GM12878 (cell line): ENCODE measurements around the gene PIP4K2B. TPM values are rescaled to one million over a fixed set of nuclear protein-coding genes. Genes with fewer than 3 reads are reported as not detected.

Source experiments
- ATAC-seq: fragments of 200-7000 bp; cut with Tn5 transposase; 3 replicates; pipeline ENCODE4 v1.9.1; 2020; ENCODE audit warnings: mild to moderate bottlenecking, moderate library complexity
- BruUV-seq: library from RNA; stranded (reverse); fragments of 400-500 nt; replicated peaks from 2 replicates; lab custom pipeline; 2021; lab: Mats Ljungman, UMichigan
- CTCF ChIA-PET: fragments of 300-600 bp; sonication (Branson Sonifier 250); formaldehyde crosslinking; extraction: SDS; loops from one replicate; lab custom pipeline; 2021; ENCODE audit warnings: inconsistent platforms; lab: Yijun Ruan, JAX
- POLR2A ChIA-PET: fragments of 350-600 bp; formaldehyde crosslinking; extraction: SDS; loops from one replicate; lab custom pipeline; 2021; ENCODE audit warnings: inconsistent platforms; lab: Charles Lee
- RAD21 ChIA-PET: fragments of 300-600 bp; sonication (Branson Sonifier 250); formaldehyde crosslinking; loops from one replicate; lab custom pipeline; 2023; ENCODE audit warnings: antibody characterized with exemption; ENCODE audit not compliant: unreplicated experiment; lab: Charles Lee
- SMC1A ChIA-PET: fragments of 300-600 bp; sonication (Branson Sonifier 250); formaldehyde crosslinking; loops from one replicate; lab custom pipeline; 2023; ENCODE audit not compliant: unreplicated experiment, uncharacterized antibody; lab: Charles Lee
- DNase-seq: peaks from one replicate; pipeline ENCODE4 v3.0.0-alpha.2; 2011; ENCODE audit warnings: low read depth, low spot score
- FAIRE-seq: peaks from 3 replicates; lab custom pipeline; 2011; peaks lifted over from hg19 to GRCh38; lab: Jason Lieb, UNC
- H2AFZ ChIP-seq: 2 replicates; pipeline ENCODE4 v1.6.0; 2011; ENCODE audit warnings: low read depth, low read length, control low read depth; ENCODE audit not compliant: control insufficient read depth
- H3K27ac ChIP-seq: 2 replicates; pipeline ENCODE4 v1.5.1; 2011; ENCODE audit warnings: control low read depth; ENCODE audit not compliant: control insufficient read depth, insufficient read depth
- H3K27me3 ChIP-seq, 2 experiments: replicated peaks in 1 of 2; 2 replicates each; pipeline versions ENCODE4 v1.6.0 to v1.6.1; 2011; ENCODE audit warnings: low read length in 1 of 2; ENCODE audit not compliant: control insufficient read depth in 2 of 2, insufficient read depth in 2 of 2
- H3K36me3 ChIP-seq, 2 experiments: 2 replicates each; pipeline ENCODE4 v1.5.1; 2011; ENCODE audit warnings: low read length in 1 of 2; ENCODE audit not compliant: control insufficient read depth in 2 of 2, insufficient read depth in 2 of 2
- H3K4me1 ChIP-seq: 2 replicates; pipeline ENCODE4 v1.6.1; 2011; ENCODE audit warnings: mild to moderate bottlenecking, low read length, moderate library complexity, mixed read lengths; ENCODE audit not compliant: control insufficient read depth, insufficient read depth
- H3K4me2 ChIP-seq: 2 replicates; pipeline ENCODE4 v1.6.0; 2011; ENCODE audit warnings: control low read depth; ENCODE audit not compliant: control insufficient read depth, insufficient read depth
- H3K4me3 ChIP-seq: fragments of 200-600 bp; sonication (generic); 2 replicates; pipeline ENCODE4 v1.5.1; 2016
- H3K79me2 ChIP-seq: 2 replicates; pipeline ENCODE4 v1.6.0; 2011; ENCODE audit warnings: low read length; ENCODE audit not compliant: control insufficient read depth, insufficient read depth
- H3K9ac ChIP-seq: 2 replicates; pipeline ENCODE4 v1.8.0; 2011; ENCODE audit warnings: low read length, control low read depth, mixed read lengths; ENCODE audit not compliant: control insufficient read depth, insufficient read depth
- H3K9me3 ChIP-seq: replicated peaks from 3 replicates; pipeline ENCODE4 v1.5.1; 2011; ENCODE audit warnings: mild to moderate bottlenecking, low read length; ENCODE audit not compliant: control insufficient read depth, insufficient read depth
- H4K20me1 ChIP-seq: 2 replicates; pipeline ENCODE4 v1.6.0; 2011; ENCODE audit not compliant: control insufficient read depth, insufficient read depth
- EGR1 ChIP-seq, 2 experiments: IDR thresholded peaks; 1 replicate in 1 of 2; 2 replicates in 1 of 2; pipeline ENCODE4 v1.6.1; 2011 to 2012; ENCODE audit warnings: low read depth in 2 of 2, low read length in 2 of 2, borderline replicate concordance in 1 of 2, mild to moderate bottlenecking in 1 of 2, moderate library complexity in 1 of 2
- JUND ChIP-seq: IDR thresholded peaks from 2 replicates; pipeline ENCODE4 v1.6.1; 2012; ENCODE audit warnings: low read depth, mild to moderate bottlenecking, low read length, improper control_type of control experiment, moderate library complexity
- ZNF24 ChIP-seq: fragments of 450-650 bp; IDR thresholded peaks from 2 replicates; pipeline ENCODE4 v1.6.1; 2017; ENCODE audit warnings: antibody characterized with exemption, mild to moderate bottlenecking
- ZNF384 ChIP-seq: IDR thresholded peaks from 2 replicates; pipeline ENCODE4 v1.6.1; 2012; ENCODE audit warnings: low read depth, mild to moderate bottlenecking, low read length, improper control_type of control experiment, borderline replicate concordance
- ZNF622 ChIP-seq: fragments of 450-650 bp; IDR thresholded peaks from 2 replicates; pipeline ENCODE4 v1.6.1; 2017; ENCODE audit warnings: mild to moderate bottlenecking, inconsistent platforms
- ZSCAN29 ChIP-seq: fragments of 450-650 bp; IDR thresholded peaks from 2 replicates; pipeline ENCODE4 v1.6.1; 2017; ENCODE audit warnings: mild to moderate bottlenecking, moderate library complexity
- WGBS: methylation state at CpG from one replicate; pipeline ENCODE4 v1.1.6; 2016; ENCODE audit warnings: low lambda C conversion rate; ENCODE audit not compliant: insufficient replicate concordance, insufficient coverage; ENCODE audit errors: missing lambda C conversion rate; 5-methylcytosine and 5-hydroxymethylcytosine counted together
- in situ Hi-C: fragments of 300-500 bp; cut with MboI; formaldehyde crosslinking; loops from 9 replicates; pipeline ENCODE4 v1.14.3; 2018; ENCODE audit warnings: mixed read lengths
- intact Hi-C: fragments of 100-400 bp; cut with micrococcal nuclease; formaldehyde crosslinking; loops from one replicate; pipeline ENCODE4 v1.14.2; 2022; ENCODE audit not compliant: unreplicated experiment
- polyA plus RNA-seq, 11 experiments: library from polyadenylated mRNA; depleted of rRNA in 4 of 11; unstranded in 6 of 11; stranded (reverse) in 5 of 11; fragments of >200 nt; fragmentation: Nextera tagmentation in 4 of 11; fragmentation: Illumina TruSeq in 1 of 11; extraction: Ambion mirVana in 4 of 11; extraction: Trizol in 1 of 11; gene quantifications; 1 replicate in 1 of 11; 2 replicates in 10 of 11; pipeline versions ENCODE4 v1.2.1 to v1.2.3, GENCODE V29; 2011 to 2016; ENCODE audit warnings: inconsistent platforms in 2 of 11, missing spikeins in 2 of 11, low read depth in 1 of 11
- total RNA-seq, 4 experiments: library from RNA; depleted of rRNA in 3 of 4; stranded (reverse); fragments of >200 nt in 3 of 4; fragmentation: Illumina TruSeq in 1 of 4; extraction: Trizol in 1 of 4; gene quantifications; 2 replicates each; pipeline versions ENCODE4 v1.2.1 to v1.2.3, GENCODE V29; 2013 to 2021
- TF ChIP-seq, protein P1 (sequence below): fragments of 450-650 bp; IDR thresholded peaks from 2 replicates; pipeline ENCODE4 v1.6.1; 2016; ENCODE audit warnings: mild to moderate bottlenecking
- TF ChIP-seq, protein P2 (sequence below): IDR thresholded peaks from 2 replicates; pipeline ENCODE4 v1.6.1; 2012; ENCODE audit warnings: mild to moderate bottlenecking, low read depth, low read length

PIP4K2B gene
- total and polyA plus RNA-seq, 10 of the 15 experiments (the other 5 are each of a cell fraction or from before 2014, with no cell fraction given) = 3.8 to 30.3 (median 18.2) TPM

DNA sequence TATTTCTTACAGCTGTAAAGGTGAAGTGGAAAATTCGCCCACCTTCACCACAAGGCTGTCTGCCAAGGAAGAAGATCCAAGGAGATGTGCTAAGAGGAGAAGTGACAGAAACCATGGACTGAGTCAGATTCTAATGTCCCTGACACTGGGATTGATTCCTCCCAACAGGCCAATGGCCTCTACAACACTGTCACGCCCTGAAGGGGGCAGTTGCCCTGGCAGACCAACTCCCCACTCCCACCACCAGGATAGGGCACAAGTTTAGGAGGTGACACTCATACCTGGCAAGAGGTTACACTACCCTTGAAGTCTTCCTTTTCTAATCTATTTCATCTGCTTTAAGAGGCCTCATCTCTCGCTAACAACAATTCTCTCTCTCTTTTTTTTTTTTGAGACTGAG is 16.1 kb downstream of the PIP4K2B start:
- no peaks in the 10 kb centered on the region for H3K9me3 ChIP-seq
- SMC1A ChIA-PET = no interaction called here
- no peaks in the 10 kb centered on the region; the same call in 1 of the 2 replicates for H3K4me1 ChIP-seq
- no peak for DNase-seq
- H4K20me1 ChIP-seq = no peaks in the 10 kb centered on the region
- BruUV-seq = no TSS peak
- no peak overlapping the region for H3K4me3 ChIP-seq
- H2AFZ ChIP-seq = no peak overlapping the region
- no peak overlapping the region for H3K4me2 ChIP-seq
- POLR2A ChIA-PET = interaction anchor here (0.6 kb wide), 1 partner anchor 21 kb away, joined by 3 read pairs; no protein-coding TSS in a partner anchor
- H3K9ac ChIP-seq = no peak overlapping the region
- H3K79me2 ChIP-seq = no peaks in the 10 kb centered on the region
- CTCF ChIA-PET = no interaction called here
- intact Hi-C loops = no loop called here
- ATAC-seq = no peak
- TF ChIP-seq ZNF24 (no peak), EGR1 (IDR thresholded peaks at IDR 0.05; ENCODE audit: borderline replicate concordance in 1 of 2, low read depth in 2 of 2, low read length in 2 of 2) (no peak), ZNF622 (no peak), ZNF384 (no peak), JUND (no peak), ZSCAN29 (no peak)
- TF ChIP-seq, protein P1, sequence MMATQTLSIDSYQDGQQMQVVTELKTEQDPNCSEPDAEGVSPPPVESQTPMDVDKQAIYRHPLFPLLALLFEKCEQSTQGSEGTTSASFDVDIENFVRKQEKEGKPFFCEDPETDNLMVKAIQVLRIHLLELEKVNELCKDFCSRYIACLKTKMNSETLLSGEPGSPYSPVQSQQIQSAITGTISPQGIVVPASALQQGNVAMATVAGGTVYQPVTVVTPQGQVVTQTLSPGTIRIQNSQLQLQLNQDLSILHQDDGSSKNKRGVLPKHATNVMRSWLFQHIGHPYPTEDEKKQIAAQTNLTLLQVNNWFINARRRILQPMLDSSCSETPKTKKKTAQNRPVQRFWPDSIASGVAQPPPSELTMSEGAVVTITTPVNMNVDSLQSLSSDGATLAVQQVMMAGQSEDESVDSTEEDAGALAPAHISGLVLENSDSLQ = no peak
- TF ChIP-seq, protein P2, sequence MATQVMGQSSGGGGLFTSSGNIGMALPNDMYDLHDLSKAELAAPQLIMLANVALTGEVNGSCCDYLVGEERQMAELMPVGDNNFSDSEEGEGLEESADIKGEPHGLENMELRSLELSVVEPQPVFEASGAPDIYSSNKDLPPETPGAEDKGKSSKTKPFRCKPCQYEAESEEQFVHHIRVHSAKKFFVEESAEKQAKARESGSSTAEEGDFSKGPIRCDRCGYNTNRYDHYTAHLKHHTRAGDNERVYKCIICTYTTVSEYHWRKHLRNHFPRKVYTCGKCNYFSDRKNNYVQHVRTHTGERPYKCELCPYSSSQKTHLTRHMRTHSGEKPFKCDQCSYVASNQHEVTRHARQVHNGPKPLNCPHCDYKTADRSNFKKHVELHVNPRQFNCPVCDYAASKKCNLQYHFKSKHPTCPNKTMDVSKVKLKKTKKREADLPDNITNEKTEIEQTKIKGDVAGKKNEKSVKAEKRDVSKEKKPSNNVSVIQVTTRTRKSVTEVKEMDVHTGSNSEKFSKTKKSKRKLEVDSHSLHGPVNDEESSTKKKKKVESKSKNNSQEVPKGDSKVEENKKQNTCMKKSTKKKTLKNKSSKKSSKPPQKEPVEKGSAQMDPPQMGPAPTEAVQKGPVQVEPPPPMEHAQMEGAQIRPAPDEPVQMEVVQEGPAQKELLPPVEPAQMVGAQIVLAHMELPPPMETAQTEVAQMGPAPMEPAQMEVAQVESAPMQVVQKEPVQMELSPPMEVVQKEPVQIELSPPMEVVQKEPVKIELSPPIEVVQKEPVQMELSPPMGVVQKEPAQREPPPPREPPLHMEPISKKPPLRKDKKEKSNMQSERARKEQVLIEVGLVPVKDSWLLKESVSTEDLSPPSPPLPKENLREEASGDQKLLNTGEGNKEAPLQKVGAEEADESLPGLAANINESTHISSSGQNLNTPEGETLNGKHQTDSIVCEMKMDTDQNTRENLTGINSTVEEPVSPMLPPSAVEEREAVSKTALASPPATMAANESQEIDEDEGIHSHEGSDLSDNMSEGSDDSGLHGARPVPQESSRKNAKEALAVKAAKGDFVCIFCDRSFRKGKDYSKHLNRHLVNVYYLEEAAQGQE = no peak
- TF ChIP-seq, all 136 proteins: peak for 0
- FAIRE-seq = no peak
- 82% methylated on average over 3 of the region's 3 CpGs for WGBS
- H3K27ac ChIP-seq = no peak overlapping the region
- in situ Hi-C loops = no loop called here
- H3K27me3 ChIP-seq = no peaks in the 10 kb centered on the region
- RAD21 ChIA-PET = no interaction called here
- H3K36me3 ChIP-seq = peaks cover 18 to 26% of the 10 kb centered on the region in 2 experiments
